Right lobe of liver (tissue), 4 donors: ENCODE data around the gene FAR2.

Source experiments
- CTCF ChIP-seq, 4 donors: fragments of 200-600 bp in 3 of 4; fragments of 450-650 bp in 1 of 4; IDR thresholded peaks; one replicate each; pipeline versions ENCODE4 v1.5.1 to v1.8.0; 2016 to 2022; ENCODE audit warnings: antibody characterized with exemption in 4 of 4, mild to moderate bottlenecking in 2 of 4
- POLR2A ChIP-seq: fragments of 450-650 bp; IDR thresholded peaks from one replicate; pipeline ENCODE4 v1.6.1; 2017; ENCODE audit warnings: antibody characterized with exemption, mild to moderate bottlenecking
- donor health status: DM: no; HTN: no; CAD: no.
- donor health status: DM: no; HTN: no; CAD: no.
- donor health status: DM: no; HTN: yes; CAD: no.

GRCh38 chr12:29309320-29309902 is 160.3 kb downstream of the FAR2 start:
- TF ChIP-seq POLR2A (no peak), CTCF (IDR thresholded peaks at IDR 0.05) (peak; percentile 31 to 58 (median 47))
